ENCODE data around the gene PTRHD1. TPM values are rescaled to one million over a fixed set of nuclear protein-coding genes. Genes with fewer than 3 reads are reported as not detected.

PTRHD1 gene
- total RNA-seq, 1 experiment from 2014 or later, result 33.4 TPM

DNA sequence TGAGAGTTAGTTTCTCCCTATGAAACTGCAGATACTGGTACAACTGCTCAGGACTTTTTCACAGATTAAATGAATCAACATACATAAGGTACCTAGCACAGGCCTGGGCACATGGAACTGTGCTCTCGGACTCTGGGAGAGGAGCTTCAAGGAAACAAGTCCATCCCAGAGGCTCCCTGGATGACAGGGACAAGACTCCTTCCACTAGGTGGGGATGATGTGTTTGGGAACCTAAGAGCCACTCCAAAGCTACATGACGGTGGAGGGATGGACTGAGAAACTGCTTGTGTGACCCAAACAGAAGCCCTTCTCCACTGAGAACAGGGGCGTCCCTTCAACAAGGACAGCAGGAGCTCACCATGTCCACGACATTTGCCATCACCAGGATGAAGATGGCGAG, 37.2 kb upstream of the PTRHD1 start:
- intact Hi-C loops (cut with micrococcal nuclease; ENCODE audit: unreplicated experiment), result loop anchor here (10.0 kb wide), 1 partner anchor 304 kb away; no protein-coding TSS in a partner anchor
- CTCF ChIA-PET, result interaction anchor here (0.6 to 0.7 kb wide), 3 partner anchors 299 to 1637 kb away, joined by 3 to 4 read pairs (median 3); no protein-coding TSS in a partner anchor
- no peak for TF ChIP-seq EZH2 (IDR thresholded peaks at IDR 0.05; ENCODE audit: borderline replicate concordance, low read depth, low read length, poor library complexity, severe bottlenecking)
- TF ChIP-seq, protein P1, sequence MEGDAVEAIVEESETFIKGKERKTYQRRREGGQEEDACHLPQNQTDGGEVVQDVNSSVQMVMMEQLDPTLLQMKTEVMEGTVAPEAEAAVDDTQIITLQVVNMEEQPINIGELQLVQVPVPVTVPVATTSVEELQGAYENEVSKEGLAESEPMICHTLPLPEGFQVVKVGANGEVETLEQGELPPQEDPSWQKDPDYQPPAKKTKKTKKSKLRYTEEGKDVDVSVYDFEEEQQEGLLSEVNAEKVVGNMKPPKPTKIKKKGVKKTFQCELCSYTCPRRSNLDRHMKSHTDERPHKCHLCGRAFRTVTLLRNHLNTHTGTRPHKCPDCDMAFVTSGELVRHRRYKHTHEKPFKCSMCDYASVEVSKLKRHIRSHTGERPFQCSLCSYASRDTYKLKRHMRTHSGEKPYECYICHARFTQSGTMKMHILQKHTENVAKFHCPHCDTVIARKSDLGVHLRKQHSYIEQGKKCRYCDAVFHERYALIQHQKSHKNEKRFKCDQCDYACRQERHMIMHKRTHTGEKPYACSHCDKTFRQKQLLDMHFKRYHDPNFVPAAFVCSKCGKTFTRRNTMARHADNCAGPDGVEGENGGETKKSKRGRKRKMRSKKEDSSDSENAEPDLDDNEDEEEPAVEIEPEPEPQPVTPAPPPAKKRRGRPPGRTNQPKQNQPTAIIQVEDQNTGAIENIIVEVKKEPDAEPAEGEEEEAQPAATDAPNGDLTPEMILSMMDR (conservative IDR thresholded peaks at IDR 0.05; ENCODE audit: low read depth, low read length), result peak; percentile 40

DNA sequence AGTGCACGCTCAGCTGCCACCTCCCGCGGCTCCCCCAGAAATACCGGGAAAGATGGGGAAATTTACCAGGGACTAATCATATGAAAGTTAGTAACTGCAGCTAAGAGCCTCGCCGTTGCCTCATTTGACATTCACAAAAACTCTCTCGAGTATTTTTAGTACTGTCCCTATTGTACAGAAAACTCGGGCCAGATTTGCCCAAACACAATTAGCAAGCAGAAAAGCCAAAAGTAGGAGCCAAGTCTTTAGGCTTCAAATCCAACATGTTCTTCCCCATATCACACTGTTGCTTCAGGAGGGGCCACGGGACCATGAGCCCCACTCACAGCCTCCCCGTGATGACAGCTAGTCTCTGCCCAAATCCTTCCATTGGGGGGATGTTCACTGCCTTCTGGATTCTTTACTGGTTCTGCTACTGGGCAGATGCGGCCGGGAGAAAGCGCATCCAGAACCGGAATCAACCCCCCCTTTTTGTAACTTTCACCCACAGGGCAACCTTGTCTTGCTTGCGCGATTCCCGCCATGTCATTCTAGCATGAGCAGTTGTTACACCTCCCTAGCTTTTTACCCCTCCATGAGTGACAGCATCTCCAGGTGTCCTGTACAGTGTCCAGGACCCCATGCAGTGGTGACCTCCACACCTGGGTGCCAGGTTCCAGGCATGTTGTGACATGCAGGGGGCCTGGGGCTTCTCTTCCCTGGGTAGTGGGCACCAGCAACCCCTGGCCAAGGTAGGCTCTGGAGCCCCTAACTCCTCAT, 35.2 kb upstream of the PTRHD1 start:
- BruUV-seq (replicated peaks), result no TSS peak
- POLR2A ChIA-PET (ENCODE audit: low non-redundant PET), result no interaction called here
- CTCF ChIA-PET, result interaction anchor here (0.5 to 1.1 kb wide), 8 partner anchors 215 to 459 kb away, joined by 3 to 11 read pairs (median 4); no protein-coding TSS in a partner anchor
- DNase-seq (ENCODE audit: low spot score), result no peak
- Histone ChIP-seq H3K9me3 (ENCODE audit: low read depth, low read length, poor library complexity, severe bottlenecking) (no peaks in the 10 kb centered on the region), H3K27me3 (replicated peaks; ENCODE audit: insufficient read depth, low read depth, low read length, poor library complexity) (no peaks in the 10 kb centered on the region), H3K4me1 (ENCODE audit: insufficient read depth, low read length, poor library complexity, severe bottlenecking) (peaks cover 9% of the 10 kb centered on the region), H3K4me3 (ENCODE audit: low read depth, low read length, poor library complexity, severe bottlenecking) (no peak overlapping the region), H3K27ac (ENCODE audit: low read depth, low read length, poor library complexity, severe bottlenecking) (no peak overlapping the region), H3K36me3 (ENCODE audit: insufficient read depth, low read length, poor library complexity, severe bottlenecking) (peaks cover 8% of the 10 kb centered on the region)
- no peak for TF ChIP-seq EZH2 (IDR thresholded peaks at IDR 0.05; ENCODE audit: borderline replicate concordance, low read depth, low read length, poor library complexity, severe bottlenecking)
- TF ChIP-seq, protein P1 (conservative IDR thresholded peaks at IDR 0.05; ENCODE audit: low read depth, low read length), result no peak
- intact Hi-C loops (cut with micrococcal nuclease; ENCODE audit: unreplicated experiment), result loop anchor here (10.0 kb wide), 1 partner anchor 334 kb away; the partner anchor contains the start of gene NCOA1

More for the DNA sequence above, 37.2 kb upstream of the PTRHD1 start:
- Histone ChIP-seq H3K9me3 (ENCODE audit: low read depth, low read length, poor library complexity, severe bottlenecking) (no peaks in the 10 kb centered on the region), H3K4me1 (ENCODE audit: insufficient read depth, low read length, poor library complexity, severe bottlenecking) (peaks cover 15% of the 10 kb centered on the region), H3K36me3 (ENCODE audit: insufficient read depth, low read length, poor library complexity, severe bottlenecking) (no peaks in the 10 kb centered on the region), H3K4me3 (ENCODE audit: low read depth, low read length, poor library complexity, severe bottlenecking) (no peak overlapping the region), H3K27me3 (replicated peaks; ENCODE audit: insufficient read depth, low read depth, low read length, poor library complexity) (no peaks in the 10 kb centered on the region), H3K27ac (ENCODE audit: low read depth, low read length, poor library complexity, severe bottlenecking) (no peak overlapping the region)
- POLR2A ChIA-PET (ENCODE audit: low non-redundant PET), result no interaction called here
- no TSS peak for BruUV-seq (replicated peaks)
- DNase-seq (ENCODE audit: low spot score), result peak; percentile 47

DNA sequence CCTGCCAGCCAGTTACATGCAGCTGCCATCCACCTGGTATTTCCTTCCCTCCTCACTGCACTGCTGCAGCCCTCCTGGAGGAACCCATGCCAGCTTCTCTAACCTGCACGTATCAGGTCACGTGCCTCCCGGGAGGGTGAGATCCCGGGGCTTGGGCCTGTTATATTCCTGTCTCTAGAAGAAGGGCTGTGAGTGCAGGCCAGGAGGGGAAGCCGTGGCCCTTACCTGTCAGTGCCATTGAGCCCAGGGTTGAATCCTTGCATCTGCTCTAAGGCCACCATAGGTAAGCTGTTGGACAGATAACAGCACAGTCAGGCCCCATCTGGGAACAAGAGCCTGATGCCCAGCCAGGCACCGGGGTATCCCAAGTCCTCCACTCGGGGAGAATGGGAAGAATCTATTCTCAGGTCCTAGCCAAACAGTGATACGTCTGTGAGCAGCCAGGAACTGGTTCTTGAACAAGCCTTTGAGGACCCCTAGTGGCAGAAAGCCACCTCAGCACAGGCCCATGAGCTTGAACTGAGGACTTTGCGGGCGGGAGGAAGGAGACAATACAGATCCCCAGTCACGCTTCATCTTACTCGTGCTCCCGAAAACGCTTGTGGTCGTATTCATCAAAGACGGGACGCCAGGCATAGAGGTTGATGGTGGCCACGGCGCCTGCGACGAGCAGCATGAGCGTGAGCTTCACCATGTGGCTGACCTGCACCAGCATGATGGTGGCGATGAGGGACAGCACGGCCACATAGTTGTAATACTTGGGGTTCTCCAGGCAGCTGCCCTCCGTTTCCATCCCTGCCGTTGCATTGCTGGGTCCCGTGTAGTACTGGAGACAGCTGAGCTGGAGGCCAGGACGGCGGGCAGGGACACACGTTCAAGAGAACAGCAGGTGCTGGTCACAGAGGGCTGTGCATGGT, 34.4 kb upstream of the PTRHD1 start:
- Histone ChIP-seq H3K4me3 (ENCODE audit: low read depth, low read length, poor library complexity, severe bottlenecking) (no peak overlapping the region), H3K36me3 (ENCODE audit: insufficient read depth, low read length, poor library complexity, severe bottlenecking) (peaks cover 16% of the 10 kb centered on the region), H3K9me3 (ENCODE audit: low read depth, low read length, poor library complexity, severe bottlenecking) (no peaks in the 10 kb centered on the region), H3K4me1 (ENCODE audit: insufficient read depth, low read length, poor library complexity, severe bottlenecking) (peaks cover under 1% of the 10 kb centered on the region), H3K27me3 (replicated peaks; ENCODE audit: insufficient read depth, low read depth, low read length, poor library complexity) (no peaks in the 10 kb centered on the region), H3K27ac (ENCODE audit: low read depth, low read length, poor library complexity, severe bottlenecking) (no peak overlapping the region)
- intact Hi-C loops (cut with micrococcal nuclease; ENCODE audit: unreplicated experiment), result loop anchor here (1.0 to 10.0 kb wide), 4 partner anchors 215 to 417 kb away; partner anchors contain the start of gene NCOA1
- BruUV-seq (replicated peaks), result no TSS peak
- DNase-seq (ENCODE audit: low spot score), result peak; percentile 90
- CTCF ChIA-PET, result interaction anchor here (0.6 to 1.1 kb wide), 6 partner anchors 214 to 418 kb away, joined by 3 to 9 read pairs (median 4); no protein-coding TSS in a partner anchor
- no peak for TF ChIP-seq EZH2 (IDR thresholded peaks at IDR 0.05; ENCODE audit: borderline replicate concordance, low read depth, low read length, poor library complexity, severe bottlenecking)
- TF ChIP-seq, protein P1 (conservative IDR thresholded peaks at IDR 0.05; ENCODE audit: low read depth, low read length), result peak; percentile 96
- POLR2A ChIA-PET (ENCODE audit: low non-redundant PET), result no interaction called here
